ENCODE results near the gene MYO7A.

MYO7A gene

GRCh38 chr11:77214557-77214956 is 86.5 kb downstream of the MYO7A start:
- no peak for TF ChIP-seq CTCF (IDR thresholded peaks at IDR 0.05; ENCODE audit: low read length, missing control alignments)
- no peak overlapping the region for H3K4me3 ChIP-seq (replicated peaks; ENCODE audit: low read depth, low read length)
- no peak for DNase-seq (ENCODE audit: low read depth)

- DNase-seq (ENCODE audit: low read depth), result no peak
- H3K4me3 ChIP-seq (replicated peaks; ENCODE audit: low read depth, low read length), result no peak overlapping the region
- no peak for TF ChIP-seq CTCF (IDR thresholded peaks at IDR 0.05; ENCODE audit: low read length, missing control alignments)
Observed at GRCh38 chr11:77215106-77215505, 87.1 kb downstream of the MYO7A start.

GRCh38 chr11:77217156-77217555 is 89.1 kb downstream of the MYO7A start:
- DNase-seq (ENCODE audit: low read depth), result no peak
- TF ChIP-seq CTCF (IDR thresholded peaks at IDR 0.05; ENCODE audit: low read length, missing control alignments), result no peak
- no peak overlapping the region for H3K4me3 ChIP-seq (replicated peaks; ENCODE audit: low read depth, low read length)

GRCh38 chr11:77223797-77224196 is 95.8 kb downstream of the MYO7A start:
- no peak overlapping the region for H3K4me3 ChIP-seq (replicated peaks; ENCODE audit: low read depth, low read length)
- TF ChIP-seq CTCF (IDR thresholded peaks at IDR 0.05; ENCODE audit: low read length, missing control alignments), result no peak
- DNase-seq (ENCODE audit: low read depth), result no peak

- H3K4me3 ChIP-seq (replicated peaks; ENCODE audit: low read depth, low read length), result no peak overlapping the region
- TF ChIP-seq CTCF (IDR thresholded peaks at IDR 0.05; ENCODE audit: low read length, missing control alignments), result no peak
- DNase-seq (ENCODE audit: low read depth), result no peak
Observed at GRCh38 chr11:77230878-77231605, 103.0 kb downstream of the MYO7A start.

- TF ChIP-seq CTCF (IDR thresholded peaks at IDR 0.05; ENCODE audit: low read length, missing control alignments), result no peak
- DNase-seq (ENCODE audit: low read depth), result no peak
- no peak overlapping the region for H3K4me3 ChIP-seq (replicated peaks; ENCODE audit: low read depth, low read length)
Observed at GRCh38 chr11:77231800-77232199, 103.8 kb downstream of the MYO7A start.

- no peak for DNase-seq (ENCODE audit: low read depth)
Observed at GRCh38 chr11:77232242-77232641, 104.2 kb downstream of the MYO7A start.

More at GRCh38 chr11:77232242-77232641, 104.2 kb downstream of the MYO7A start:
- TF ChIP-seq CTCF (IDR thresholded peaks at IDR 0.05; ENCODE audit: low read length, missing control alignments), result no peak
- H3K4me3 ChIP-seq (replicated peaks; ENCODE audit: low read depth, low read length), result no peak overlapping the region

All from fibroblast of pulmonary artery (primary cell).